Nephron (organoid): ENCODE measurements around the gene LMO7.

Source experiments
- H3K27ac Mint-ChIP-seq, 3 experiments: 2 replicates each; pipeline ENCODE4 v1.8.0; 2020; ENCODE audit warnings: mixed read lengths in 3 of 3, mild to moderate bottlenecking in 2 of 3, moderate library complexity in 1 of 3
- H3K27me3 Mint-ChIP-seq: 2 replicates; pipeline ENCODE4 v1.8.0; 2021; ENCODE audit warnings: low read depth, mild to moderate bottlenecking, moderate library complexity, mixed read lengths
- H3K36me3 Mint-ChIP-seq: 2 replicates; pipeline ENCODE4 v1.8.0; 2020; ENCODE audit warnings: low read depth, mixed read lengths
- H3K4me1 Mint-ChIP-seq: 2 replicates; pipeline ENCODE4 v1.8.0; 2020; ENCODE audit warnings: mixed read lengths
- H3K4me3 Mint-ChIP-seq, 3 experiments: 2 replicates each; pipeline ENCODE4 v1.8.0; 2020; ENCODE audit warnings: mild to moderate bottlenecking in 3 of 3, mixed read lengths in 3 of 3, moderate library complexity in 2 of 3
- H3K9me3 Mint-ChIP-seq: 2 replicates; pipeline ENCODE4 v1.8.0; 2020; ENCODE audit warnings: mixed read lengths
- TF ChIP-seq, protein P1 (sequence below), 3 experiments: fragments of 200-600 bp; sonication (generic); IDR thresholded peaks; one replicate each; pipeline ENCODE4 v1.5.0; 2021; ENCODE audit warnings: antibody characterized with exemption in 3 of 3; ENCODE audit not compliant: unreplicated experiment in 3 of 3

Gene LMO7

DNA sequence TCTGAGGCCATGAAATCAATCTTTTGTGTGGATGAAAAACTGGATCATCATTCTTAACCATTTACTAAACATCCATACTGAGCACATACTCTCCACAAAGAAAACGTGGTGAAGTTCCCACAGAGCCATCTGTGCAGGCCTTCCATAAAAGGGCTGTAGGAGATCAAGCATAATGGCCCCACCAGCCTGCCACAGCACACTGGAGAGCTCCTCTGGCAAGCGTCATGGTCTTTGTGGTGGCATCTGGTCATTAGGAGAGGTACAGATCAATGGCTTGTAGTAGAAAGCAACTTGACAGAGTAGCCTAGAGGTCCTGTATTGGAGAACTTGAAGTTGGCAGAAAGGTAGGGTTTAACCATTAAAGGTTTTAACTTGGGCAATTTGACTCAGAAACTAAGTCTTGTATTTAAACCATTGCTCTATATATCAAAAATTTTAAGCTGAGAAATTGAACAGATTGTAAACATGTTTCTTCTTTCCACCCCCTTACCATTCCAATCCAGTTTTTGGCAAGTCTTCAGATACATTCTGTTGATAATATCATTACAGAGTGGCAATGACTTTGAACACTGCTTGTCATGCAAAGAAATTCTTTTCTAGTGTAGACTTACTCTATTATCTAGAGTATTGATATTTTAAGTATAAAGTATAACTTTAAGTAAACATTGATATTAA, 128.3 kb downstream of the LMO7 start:
- Mint-ChIP-seq H3K9me3 (peaks cover 2% of the 10 kb centered on the region), H3K36me3 (no peaks in the 10 kb centered on the region), H3K4me1 (peaks cover 53% of the 10 kb centered on the region), H3K4me3 (peak overlapping the region in 2 of 3 experiments; percentile 39 to 41), H3K27me3 (no peaks in the 10 kb centered on the region), H3K27ac (no peak overlapping the region)
- TF ChIP-seq, protein P1, sequence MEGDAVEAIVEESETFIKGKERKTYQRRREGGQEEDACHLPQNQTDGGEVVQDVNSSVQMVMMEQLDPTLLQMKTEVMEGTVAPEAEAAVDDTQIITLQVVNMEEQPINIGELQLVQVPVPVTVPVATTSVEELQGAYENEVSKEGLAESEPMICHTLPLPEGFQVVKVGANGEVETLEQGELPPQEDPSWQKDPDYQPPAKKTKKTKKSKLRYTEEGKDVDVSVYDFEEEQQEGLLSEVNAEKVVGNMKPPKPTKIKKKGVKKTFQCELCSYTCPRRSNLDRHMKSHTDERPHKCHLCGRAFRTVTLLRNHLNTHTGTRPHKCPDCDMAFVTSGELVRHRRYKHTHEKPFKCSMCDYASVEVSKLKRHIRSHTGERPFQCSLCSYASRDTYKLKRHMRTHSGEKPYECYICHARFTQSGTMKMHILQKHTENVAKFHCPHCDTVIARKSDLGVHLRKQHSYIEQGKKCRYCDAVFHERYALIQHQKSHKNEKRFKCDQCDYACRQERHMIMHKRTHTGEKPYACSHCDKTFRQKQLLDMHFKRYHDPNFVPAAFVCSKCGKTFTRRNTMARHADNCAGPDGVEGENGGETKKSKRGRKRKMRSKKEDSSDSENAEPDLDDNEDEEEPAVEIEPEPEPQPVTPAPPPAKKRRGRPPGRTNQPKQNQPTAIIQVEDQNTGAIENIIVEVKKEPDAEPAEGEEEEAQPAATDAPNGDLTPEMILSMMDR (IDR thresholded peaks at IDR 0.05; ENCODE audit: unreplicated experiment in 3 of 3), result no peak

DNA sequence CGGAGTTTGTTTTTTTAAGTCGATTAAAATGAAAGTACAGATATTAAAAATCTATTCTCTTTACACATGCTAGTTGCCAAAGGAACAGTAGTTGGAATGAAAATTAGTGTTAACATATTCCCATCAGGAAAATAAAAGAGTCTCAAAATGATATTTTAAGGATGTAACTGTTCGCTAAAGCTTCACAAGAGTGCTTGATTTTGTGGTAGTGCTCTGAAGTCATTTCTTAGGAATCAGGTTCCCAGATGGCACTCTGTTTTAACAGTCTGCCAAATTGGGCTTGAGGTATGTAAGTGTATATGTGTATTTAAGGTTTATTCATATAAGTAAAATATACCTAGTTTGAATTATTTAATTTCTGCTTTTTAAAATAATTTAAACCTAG, 128.8 kb downstream of the LMO7 start:
- H3K4me3 Mint-ChIP-seq, result no peak overlapping the region
- H3K27me3 Mint-ChIP-seq, result no peaks in the 10 kb centered on the region
- no peaks in the 10 kb centered on the region for H3K36me3 Mint-ChIP-seq
- peaks cover 2% of the 10 kb centered on the region for H3K9me3 Mint-ChIP-seq
- H3K4me1 Mint-ChIP-seq, result peaks cover 51% of the 10 kb centered on the region
- TF ChIP-seq, protein P1 (IDR thresholded peaks at IDR 0.05; ENCODE audit: unreplicated experiment in 3 of 3), result no peak
- no peak overlapping the region for H3K27ac Mint-ChIP-seq

DNA sequence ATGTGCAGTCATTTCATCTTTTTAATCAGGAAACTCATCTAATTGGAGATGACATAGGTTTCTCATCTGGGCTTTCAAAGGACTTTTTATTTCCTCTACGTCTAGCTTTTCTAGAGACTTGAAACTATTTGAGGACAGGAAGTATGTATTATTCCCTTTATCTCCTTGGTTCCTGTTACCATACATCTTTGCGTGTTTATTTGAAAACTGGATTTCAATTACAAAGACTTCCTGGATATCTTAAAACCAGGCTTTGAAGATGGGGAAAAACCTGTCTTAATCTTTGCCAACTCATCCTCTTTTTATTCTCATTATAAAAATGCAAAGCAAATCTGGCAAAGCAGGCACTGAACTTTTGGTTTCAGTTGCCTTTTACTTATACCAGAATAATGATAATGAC, 130.5 kb downstream of the LMO7 start:
- peaks cover 52% of the 10 kb centered on the region for H3K4me1 Mint-ChIP-seq
- TF ChIP-seq, protein P1 (IDR thresholded peaks at IDR 0.05; ENCODE audit: unreplicated experiment in 3 of 3), result no peak
- H3K27ac Mint-ChIP-seq, result no peak overlapping the region
- peaks cover 2% of the 10 kb centered on the region for H3K9me3 Mint-ChIP-seq
- no peaks in the 10 kb centered on the region for H3K36me3 Mint-ChIP-seq
- no peak overlapping the region for H3K4me3 Mint-ChIP-seq
- H3K27me3 Mint-ChIP-seq, result no peaks in the 10 kb centered on the region

DNA sequence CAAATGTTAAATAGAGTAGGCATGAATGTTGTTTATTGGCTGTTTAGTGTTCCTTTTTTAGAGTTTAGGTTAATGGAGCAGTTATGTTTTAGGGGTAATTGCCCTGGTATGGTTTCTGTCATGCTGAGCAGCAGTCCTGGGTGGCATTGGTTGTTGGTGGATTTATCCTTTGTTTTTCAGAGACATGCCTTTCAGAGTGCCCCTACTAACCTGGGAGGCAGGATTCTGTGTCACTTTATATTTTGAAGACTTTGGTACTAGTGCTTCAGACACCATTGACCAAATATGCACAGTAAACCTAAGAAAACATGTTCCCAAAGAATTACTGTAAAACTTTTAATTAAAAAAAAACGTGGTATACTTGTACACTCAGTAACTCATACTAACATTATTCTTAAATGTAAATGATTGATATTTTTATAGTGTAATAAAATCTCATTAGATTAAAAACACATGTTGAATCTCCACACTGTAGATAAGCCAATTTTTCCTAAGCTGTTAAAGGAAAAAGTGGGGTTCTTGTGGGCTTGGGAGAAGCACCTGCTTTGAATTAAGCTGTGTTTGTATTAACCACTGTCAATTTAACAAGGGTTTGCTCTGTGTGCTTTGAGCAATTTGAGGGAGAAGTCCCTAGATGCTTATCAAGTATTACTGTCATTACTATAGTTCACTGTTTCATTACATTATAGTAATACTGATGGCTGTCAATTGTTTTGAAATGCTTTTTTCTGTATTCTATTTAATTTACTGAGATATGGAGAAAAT, 133.2 kb downstream of the LMO7 start:
- Mint-ChIP-seq H3K36me3 (peaks cover 4% of the 10 kb centered on the region), H3K4me3 (no peak overlapping the region), H3K4me1 (peaks cover 52% of the 10 kb centered on the region), H3K27ac (peak overlapping the region; percentile 43 to 71 (median 60)), H3K9me3 (peaks cover 2% of the 10 kb centered on the region), H3K27me3 (no peaks in the 10 kb centered on the region)
- TF ChIP-seq, protein P1 (IDR thresholded peaks at IDR 0.05; ENCODE audit: unreplicated experiment in 3 of 3), result no peak

DNA sequence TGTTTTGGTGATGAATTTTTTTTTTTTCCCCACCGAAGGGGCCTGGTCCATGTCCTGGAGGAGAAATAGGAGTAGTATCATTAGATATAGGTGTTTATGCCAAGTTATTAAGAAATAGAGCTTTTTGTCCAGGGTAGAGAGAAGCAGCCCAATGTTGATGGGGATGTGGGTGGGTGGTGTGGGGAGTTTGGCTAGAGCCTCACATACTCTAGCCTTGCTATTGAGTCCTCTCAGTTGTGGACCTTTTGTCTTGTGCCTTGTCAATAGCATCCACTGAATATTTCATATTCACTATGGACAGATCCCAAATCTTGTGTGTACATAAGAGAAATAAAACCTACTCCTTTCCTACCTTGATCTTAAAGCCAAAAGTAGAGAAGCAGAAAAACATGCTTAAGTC, 134.0 kb downstream of the LMO7 start:
- H3K27me3 Mint-ChIP-seq, result no peaks in the 10 kb centered on the region
- H3K4me1 Mint-ChIP-seq, result peaks cover 48% of the 10 kb centered on the region
- H3K9me3 Mint-ChIP-seq, result peaks cover 2% of the 10 kb centered on the region
- H3K27ac Mint-ChIP-seq, result peak overlapping the region; percentile 43 to 71 (median 60)
- H3K36me3 Mint-ChIP-seq, result peaks cover 4% of the 10 kb centered on the region
- H3K4me3 Mint-ChIP-seq, result no peak overlapping the region
- TF ChIP-seq, protein P1 (IDR thresholded peaks at IDR 0.05; ENCODE audit: unreplicated experiment in 3 of 3), result no peak
